BLaER1 (cell line): Measurements from ENCODE around the gene ZFP92.
A peak's percentile ranks its signal among the peaks of the same experiment; 100 is the strongest.

Experiments
- H3K27ac ChIP-seq: shearing (Covaris generic); formaldehyde crosslinking; 2 replicates; pipeline ENCODE4 v1.8.1; 2022
- H3K27me3 ChIP-seq: shearing (Covaris generic); formaldehyde crosslinking; 2 replicates; pipeline ENCODE4 v1.8.1; 2022
- H3K36me3 ChIP-seq: shearing (Covaris generic); formaldehyde crosslinking; 2 replicates; pipeline ENCODE4 v1.8.1; 2022
- H3K4me1 ChIP-seq: shearing (Covaris generic); formaldehyde crosslinking; 2 replicates; pipeline ENCODE4 v1.8.1; 2022
- H3K4me2 ChIP-seq: shearing (Covaris generic); formaldehyde crosslinking; 2 replicates; pipeline ENCODE4 v1.8.1; 2022
- H3K4me3 ChIP-seq: shearing (Covaris generic); formaldehyde crosslinking; 2 replicates; pipeline ENCODE4 v1.8.1; 2022
- H3K9ac ChIP-seq: shearing (Covaris generic); formaldehyde crosslinking; 2 replicates; pipeline ENCODE4 v1.8.1; 2022
- H3K9me3 ChIP-seq: shearing (Covaris generic); formaldehyde crosslinking; 2 replicates; pipeline ENCODE4 v1.8.1; 2022
- H4K20me1 ChIP-seq: shearing (Covaris generic); formaldehyde crosslinking; 2 replicates; pipeline ENCODE4 v1.8.1; 2022
- Cebpa-rat ChIP-seq: shearing (Covaris generic); IDR thresholded peaks from 2 replicates; pipeline ENCODE4 v1.8.1; 2022

The ZFP92 gene

GRCh38 chrX:153450114-153450948 lies 39.1 kb downstream of the ZFP92 start:
- no peaks in the 10 kb centered on the region for H3K9me3 ChIP-seq
- peaks cover 42% of the 10 kb centered on the region; the same call in 1 of the 2 replicates for H4K20me1 ChIP-seq
- peaks cover 39% of the 10 kb centered on the region for H3K36me3 ChIP-seq
- H3K27me3 ChIP-seq, result peaks cover 78% of the 10 kb centered on the region
- peaks cover 11% of the 10 kb centered on the region for H3K4me1 ChIP-seq
- no peak overlapping the region for H3K9ac ChIP-seq
- no peak overlapping the region for H3K27ac ChIP-seq
- TF ChIP-seq Cebpa-rat, result no peak
- H3K4me3 ChIP-seq, result no peak overlapping the region
- no peak overlapping the region for H3K4me2 ChIP-seq

- Histone ChIP-seq H3K27me3 (peaks cover 76% of the 10 kb centered on the region), H3K27ac (no peak overlapping the region), H3K4me3 (no peak overlapping the region), H3K4me2 (no peak overlapping the region), H3K9me3 (no peaks in the 10 kb centered on the region), H3K9ac (no peak overlapping the region), H4K20me1 (peaks cover 43% of the 10 kb centered on the region; the same call in 1 of the 2 replicates), H3K36me3 (peaks cover 45% of the 10 kb centered on the region), H3K4me1 (peaks cover 17% of the 10 kb centered on the region)
- no peak for TF ChIP-seq Cebpa-rat
Observed at GRCh38 chrX:153450949-153451277, 39.6 kb downstream of the ZFP92 start.

- no peak for TF ChIP-seq Cebpa-rat
- Histone ChIP-seq H3K4me1 (peaks cover 12% of the 10 kb centered on the region), H4K20me1 (peaks cover 42% of the 10 kb centered on the region; the same call in 1 of the 2 replicates), H3K9me3 (no peaks in the 10 kb centered on the region), H3K36me3 (peaks cover 78% of the 10 kb centered on the region), H3K4me2 (peak overlapping the region; percentile 12; the same call in 1 of the 2 replicates), H3K27ac (no peak overlapping the region), H3K9ac (0 out of 2 replicates have a peak overlapping the region, but pooled peaks have one; percentile 6), H3K4me3 (no peak overlapping the region), H3K27me3 (peaks cover 77% of the 10 kb centered on the region)
Observed at GRCh38 chrX:153454901-153455550, 43.8 kb downstream of the ZFP92 start.

- H4K20me1 ChIP-seq, result peaks cover 40% of the 10 kb centered on the region; the same call in 1 of the 2 replicates
- no peak for TF ChIP-seq Cebpa-rat
- peaks cover 12% of the 10 kb centered on the region for H3K4me1 ChIP-seq
- H3K9ac ChIP-seq, result no peak overlapping the region
- H3K9me3 ChIP-seq, result no peaks in the 10 kb centered on the region
- H3K4me2 ChIP-seq, result no peak overlapping the region
- no peak overlapping the region for H3K4me3 ChIP-seq
- H3K36me3 ChIP-seq, result peaks cover 78% of the 10 kb centered on the region
- H3K27me3 ChIP-seq, result peaks cover 72% of the 10 kb centered on the region
- H3K27ac ChIP-seq, result no peak overlapping the region
Observed at GRCh38 chrX:153455571-153455970, 44.3 kb downstream of the ZFP92 start.

GRCh38 chrX:153456161-153456560 lies 44.9 kb downstream of the ZFP92 start:
- H3K9me3 ChIP-seq, result no peaks in the 10 kb centered on the region
- peaks cover 12% of the 10 kb centered on the region for H3K4me1 ChIP-seq
- peaks cover 70% of the 10 kb centered on the region for H3K27me3 ChIP-seq
- peaks cover 37% of the 10 kb centered on the region; the same call in 1 of the 2 replicates for H4K20me1 ChIP-seq
- H3K4me2 ChIP-seq, result no peak overlapping the region
- H3K36me3 ChIP-seq, result peaks cover 76% of the 10 kb centered on the region
- TF ChIP-seq Cebpa-rat, result no peak
- H3K9ac ChIP-seq, result no peak overlapping the region
- H3K4me3 ChIP-seq, result no peak overlapping the region
- no peak overlapping the region for H3K27ac ChIP-seq

- Histone ChIP-seq H3K4me1 (peaks cover 12% of the 10 kb centered on the region), H3K36me3 (peaks cover 75% of the 10 kb centered on the region), H4K20me1 (peaks cover 37% of the 10 kb centered on the region; the same call in 1 of the 2 replicates), H3K4me2 (no peak overlapping the region), H3K9ac (no peak overlapping the region), H3K27me3 (peaks cover 70% of the 10 kb centered on the region), H3K4me3 (no peak overlapping the region), H3K27ac (no peak overlapping the region), H3K9me3 (no peaks in the 10 kb centered on the region)
- no peak for TF ChIP-seq Cebpa-rat
Observed at GRCh38 chrX:153456704-153457103, 45.4 kb downstream of the ZFP92 start.

GRCh38 chrX:153457136-153457825 lies 46.0 kb downstream of the ZFP92 start:
- H4K20me1 ChIP-seq, result peaks cover 42% of the 10 kb centered on the region; the same call in 1 of the 2 replicates
- peaks cover 69% of the 10 kb centered on the region for H3K27me3 ChIP-seq
- no peak for TF ChIP-seq Cebpa-rat
- no peak overlapping the region for H3K9ac ChIP-seq
- peaks cover 81% of the 10 kb centered on the region for H3K36me3 ChIP-seq
- H3K27ac ChIP-seq, result no peak overlapping the region
- H3K9me3 ChIP-seq, result no peaks in the 10 kb centered on the region
- H3K4me2 ChIP-seq, result no peak overlapping the region
- no peak overlapping the region for H3K4me3 ChIP-seq
- H3K4me1 ChIP-seq, result peaks cover 12% of the 10 kb centered on the region

GRCh38 chrX:153457827-153458466 lies 46.7 kb downstream of the ZFP92 start:
- Histone ChIP-seq H3K9ac (no peak overlapping the region), H3K36me3 (peaks cover 88% of the 10 kb centered on the region), H3K4me3 (no peak overlapping the region), H3K4me2 (no peak overlapping the region), H3K27me3 (peaks cover 69% of the 10 kb centered on the region), H3K9me3 (no peaks in the 10 kb centered on the region), H3K4me1 (peaks cover 12% of the 10 kb centered on the region), H4K20me1 (peaks cover 49% of the 10 kb centered on the region; the same call in 1 of the 2 replicates), H3K27ac (no peak overlapping the region)
- TF ChIP-seq Cebpa-rat, result no peak

GRCh38 chrX:153458476-153458875 lies 47.2 kb downstream of the ZFP92 start:
- no peak overlapping the region for H3K9ac ChIP-seq
- H4K20me1 ChIP-seq, result peaks cover 54% of the 10 kb centered on the region; the same call in 1 of the 2 replicates
- H3K27me3 ChIP-seq, result peaks cover 69% of the 10 kb centered on the region
- H3K36me3 ChIP-seq, result peaks cover 92% of the 10 kb centered on the region
- H3K4me3 ChIP-seq, result no peak overlapping the region
- H3K4me1 ChIP-seq, result peaks cover 12% of the 10 kb centered on the region
- H3K4me2 ChIP-seq, result no peak overlapping the region
- no peak overlapping the region for H3K27ac ChIP-seq
- TF ChIP-seq Cebpa-rat, result no peak
- H3K9me3 ChIP-seq, result no peaks in the 10 kb centered on the region
